CD4-positive, alpha-beta T cell treated with Interferon alpha-2 for 1 hour (primary cell): ENCODE measurements around the gene SEPHS2.
"Not testable (repeated sequence)": the region's sequence is repeated elsewhere in the genome, so short reads cannot be mapped to it uniquely, and the experiment has no call there.

Experiments
- DNase-seq, 2 donors: peaks; one replicate each; pipeline ENCODE4 v3.0.0-alpha.2; 2020 to 2022

The SEPHS2 gene

GRCh38 chr16:30445408-30446202, at the start of gene SEPHS2:
SEPHS2 (minus strand) TSS chr16:30445874; CDS start chr16:30445727, 147 bp downstream.
- peak; percentile 95 to 97 for DNase-seq

- no peak for DNase-seq
Observed at GRCh38 chr16:30494709-30495108, 49.0 kb upstream of the SEPHS2 start.

GRCh38 chr16:30493941-30494488, 48.3 kb upstream of the SEPHS2 start:
- no peak for DNase-seq

- DNase-seq: peak in 1 of 2 donors; percentile 31
Observed at GRCh38 chr16:30491744-30492308, 46.2 kb upstream of the SEPHS2 start.

- DNase-seq: no peak
Observed at GRCh38 chr16:30491229-30491628, 45.6 kb upstream of the SEPHS2 start.

- DNase-seq: no peak
Observed at GRCh38 chr16:30490210-30490609, 44.5 kb upstream of the SEPHS2 start.

GRCh38 chr16:30488764-30489605, 43.3 kb upstream of the SEPHS2 start:
- DNase-seq: no peak

- no peak for DNase-seq
Observed at GRCh38 chr16:30485818-30486436, 40.3 kb upstream of the SEPHS2 start.

- no peak for DNase-seq
Observed at GRCh38 chr16:30484887-30485286, 39.2 kb upstream of the SEPHS2 start.

GRCh38 chr16:30482366-30482765, 36.7 kb upstream of the SEPHS2 start:
- DNase-seq: peak in 1 of 2 donors; percentile 36

GRCh38 chr16:30481381-30481780, 35.7 kb upstream of the SEPHS2 start:
- DNase-seq: no peak

GRCh38 chr16:30478766-30479478, 33.2 kb upstream of the SEPHS2 start:
- DNase-seq: no peak

- DNase-seq: not testable (repeated sequence)
Observed at GRCh38 chr16:30477773-30478172, 32.1 kb upstream of the SEPHS2 start.

- no peak for DNase-seq
Observed at GRCh38 chr16:30476991-30477390, 31.3 kb upstream of the SEPHS2 start.

- DNase-seq: no peak
Observed at GRCh38 chr16:30474684-30475083, 29.0 kb upstream of the SEPHS2 start.

GRCh38 chr16:30474074-30474452, 28.4 kb upstream of the SEPHS2 start:
- DNase-seq: no peak

GRCh38 chr16:30473231-30474073, 27.8 kb upstream of the SEPHS2 start:
- DNase-seq: peak; percentile 34 to 58

- peak; percentile 82 to 90 for DNase-seq
Observed at GRCh38 chr16:30472328-30472942, 26.8 kb upstream of the SEPHS2 start, which contains the start of gene ITGAL. ITGAL (plus strand) TSS chr16:30472742; CDS start chr16:30472838, 96 bp downstream.

- no peak for DNase-seq
Observed at GRCh38 chr16:30470632-30470995, 24.9 kb upstream of the SEPHS2 start.

GRCh38 chr16:30470170-30470512, 24.5 kb upstream of the SEPHS2 start:
- DNase-seq: no peak

GRCh38 chr16:30464078-30464477, 18.4 kb upstream of the SEPHS2 start:
- DNase-seq: no peak
